ENCODE measurements around the gene PHRF1.
A peak's percentile ranks its signal among the peaks of the same experiment; 100 is the strongest.

Gene PHRF1

DNA sequence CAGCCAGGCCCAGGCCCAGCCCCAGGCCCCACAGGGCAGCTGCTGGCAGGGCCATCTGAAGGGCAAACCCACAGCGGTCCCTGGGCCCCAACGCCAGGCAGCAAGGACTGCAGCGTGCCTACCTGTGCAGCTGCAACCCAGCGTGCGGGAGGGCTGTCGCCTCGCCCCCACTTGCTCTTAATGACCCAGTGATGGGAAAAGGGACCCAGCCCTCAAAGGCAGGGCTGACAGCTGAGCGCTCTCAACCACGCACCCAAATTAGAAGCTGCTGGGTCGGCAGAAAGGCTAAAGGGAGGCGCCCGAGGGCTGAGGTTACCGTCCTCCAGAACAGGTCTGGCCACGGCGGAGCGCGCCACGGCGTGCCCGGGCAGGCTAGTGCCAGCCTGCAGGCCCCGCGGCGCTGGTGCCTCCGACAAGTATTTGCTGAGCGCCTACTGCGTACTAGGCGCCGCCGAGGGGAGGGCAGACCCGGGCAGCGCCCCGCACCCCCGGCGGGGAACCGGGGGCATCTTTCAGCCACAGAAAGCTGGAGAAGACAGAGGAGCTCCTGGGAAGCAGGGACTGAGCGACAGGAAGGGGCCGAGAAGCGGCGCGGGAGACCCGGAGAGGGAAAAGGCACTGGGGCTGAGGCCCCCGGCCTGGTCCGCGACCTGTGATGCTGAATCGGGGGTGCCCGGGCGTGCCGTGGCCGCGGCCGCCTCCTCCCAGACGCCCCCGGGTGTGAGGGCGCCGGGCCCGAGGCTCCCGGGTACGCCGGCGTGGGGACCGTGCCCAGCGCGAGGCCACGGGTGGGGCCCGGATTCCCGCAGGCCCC is 41.7 kb upstream of the PHRF1 start:
- Mint-ChIP-seq H3K27ac (peak overlapping the region; percentile 76), H3K4me1 (peaks cover 25% of the 10 kb centered on the region)
- DNase-seq = peak; percentile 39

DNA sequence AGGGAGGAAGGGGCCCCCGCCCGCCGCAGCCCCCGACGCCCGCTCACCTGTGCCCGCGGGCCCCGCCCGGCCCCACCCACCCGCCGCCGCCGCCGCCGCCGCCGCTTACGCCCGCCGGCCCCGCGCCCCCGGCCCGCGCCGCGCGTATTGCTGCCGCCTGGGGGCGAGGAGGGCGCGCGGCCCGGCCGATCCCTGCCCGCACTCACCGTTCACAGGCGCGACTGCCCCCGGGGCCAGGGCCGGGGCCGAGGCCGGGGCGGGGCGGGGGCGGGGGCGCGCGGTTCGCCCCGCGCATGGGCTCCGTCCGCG is 41.1 kb upstream of the PHRF1 start:
- H3K27ac Mint-ChIP-seq = no peak overlapping the region
- peaks cover 29% of the 10 kb centered on the region for H3K27me3 Mint-ChIP-seq
- no peak overlapping the region for H3K4me3 Mint-ChIP-seq
- no peak for DNase-seq
- peaks cover 8% of the 10 kb centered on the region for H3K36me3 Mint-ChIP-seq
- peaks cover 25% of the 10 kb centered on the region for H3K4me1 Mint-ChIP-seq
- H3K9me3 Mint-ChIP-seq = no peaks in the 10 kb centered on the region
- CTCF ChIA-PET = interaction anchor here (1.5 kb wide), 1 partner anchor 106 kb away, joined by 3 read pairs; no protein-coding TSS in a partner anchor

More for the DNA sequence above, 41.7 kb upstream of the PHRF1 start:
- peaks cover 8% of the 10 kb centered on the region for H3K36me3 Mint-ChIP-seq
- CTCF ChIA-PET = interaction anchor here (1.5 kb wide), 1 partner anchor 106 kb away, joined by 3 read pairs; no protein-coding TSS in a partner anchor
- H3K4me3 Mint-ChIP-seq = peak overlapping the region; percentile 74
- H3K27me3 Mint-ChIP-seq = peaks cover 23% of the 10 kb centered on the region
- no peaks in the 10 kb centered on the region for H3K9me3 Mint-ChIP-seq

DNA sequence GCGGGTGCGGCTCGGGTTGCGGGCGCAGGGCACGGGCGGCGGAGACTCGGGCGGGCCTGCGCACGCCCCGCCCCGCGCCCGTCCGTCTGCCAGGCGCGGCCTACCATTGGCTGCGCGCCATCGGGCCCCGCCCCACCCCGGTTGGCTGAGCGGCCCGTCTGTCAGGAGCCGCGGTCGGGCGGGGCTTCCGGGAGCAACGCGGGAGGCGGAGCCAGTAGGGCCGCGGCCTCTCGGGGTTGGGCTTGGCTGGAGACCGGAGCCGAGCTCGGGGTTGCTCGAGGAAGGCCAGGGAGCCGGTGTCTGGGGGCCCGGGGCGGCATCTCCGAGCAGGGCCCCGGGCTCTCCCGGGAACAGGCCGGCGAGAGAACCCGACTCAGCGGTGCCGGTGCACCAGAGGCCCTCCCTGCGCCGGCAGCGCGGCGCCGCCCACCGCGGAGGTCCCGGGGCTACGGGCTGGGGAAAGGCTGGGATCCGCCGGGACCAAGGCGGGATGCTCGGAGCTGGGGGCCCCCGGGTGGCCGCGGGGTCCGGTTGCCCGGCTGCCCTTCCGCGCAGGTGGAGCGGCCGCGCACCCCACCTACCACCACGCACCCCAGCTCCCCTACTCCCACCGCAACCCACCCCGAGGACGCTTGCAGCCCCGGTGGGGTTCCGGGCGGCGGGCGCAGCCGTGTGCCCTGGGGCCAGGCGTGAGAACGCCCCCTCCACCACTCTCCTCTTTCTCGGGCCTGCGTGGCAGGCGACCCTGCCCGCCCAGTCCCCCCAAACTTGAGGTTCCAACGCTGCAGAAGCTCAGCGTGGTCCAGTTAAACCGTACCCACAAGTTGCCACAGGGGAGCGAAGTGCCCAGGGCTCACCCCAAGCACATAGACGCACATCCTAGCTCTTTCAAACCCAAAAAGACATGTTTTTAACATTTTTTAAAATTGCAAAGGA is 40.5 kb upstream of the PHRF1 start, which contains the start of gene HRAS:
Gene HRAS (minus strand): TSS at position 58 of the 936 bp plus-strand sequence.
- peak; percentile 95 for DNase-seq
- CTCF ChIA-PET = interaction anchor here (0.8 to 1.7 kb wide), 4 partner anchors 13 to 105 kb away, joined by 3 to 4 read pairs (median 3); no protein-coding TSS in a partner anchor
- H3K36me3 Mint-ChIP-seq = peaks cover 8% of the 10 kb centered on the region
- no peaks in the 10 kb centered on the region for H3K9me3 Mint-ChIP-seq
- peaks cover 29% of the 10 kb centered on the region for H3K27me3 Mint-ChIP-seq
- peaks cover 25% of the 10 kb centered on the region for H3K4me1 Mint-ChIP-seq
- peak within 1 kb of the TSS; percentile 86 for H3K4me3 Mint-ChIP-seq
- H3K27ac Mint-ChIP-seq = peak within 1 kb of the TSS; percentile 94

DNA sequence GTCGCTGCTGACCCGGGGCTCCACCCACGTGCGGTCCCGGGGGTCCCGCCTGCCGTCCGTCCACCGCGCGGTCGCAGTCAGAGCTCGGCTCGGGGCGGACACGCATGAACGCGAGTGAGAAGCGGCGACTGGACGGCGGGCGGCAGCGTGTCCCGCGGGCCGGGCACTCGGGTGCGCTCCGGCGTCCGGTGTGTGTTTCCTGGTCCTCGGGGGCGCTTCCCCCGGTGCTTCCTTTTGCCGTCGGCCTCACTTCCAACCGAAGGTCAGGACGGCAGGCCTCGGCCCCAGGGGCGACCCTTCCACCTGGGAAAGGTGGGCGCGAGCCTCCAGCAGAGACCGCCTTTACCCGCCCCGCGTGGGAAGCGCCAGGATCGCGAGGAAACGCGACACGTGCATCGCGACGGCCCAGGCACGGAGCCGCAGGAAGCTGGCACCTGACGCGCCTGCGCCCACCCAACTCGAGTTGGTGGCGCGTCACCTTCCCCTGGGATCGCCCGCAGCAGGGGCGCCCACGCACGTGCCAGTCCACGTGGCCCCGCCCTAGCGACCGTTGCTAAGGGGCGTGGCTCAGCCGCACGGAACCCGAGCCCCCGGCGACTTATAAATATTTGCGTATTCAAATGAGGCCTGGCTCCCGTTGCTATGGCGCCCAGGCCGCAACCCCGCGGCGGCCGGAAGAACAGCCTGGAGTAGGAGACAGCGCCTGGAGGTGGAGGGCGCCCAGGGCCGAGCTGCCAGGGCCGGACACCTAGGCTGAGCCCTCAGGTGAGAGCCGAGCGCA is 39.2 kb upstream of the PHRF1 start, which contains the start of gene LRRC56:
Gene LRRC56 (plus strand): TSS at position 687 of the 781 bp plus-strand sequence. CDS start 3,158 bp downstream, outside the sequence.
- peak within 1 kb of the TSS; percentile 86 for H3K4me3 Mint-ChIP-seq
- DNase-seq = peak; percentile 91
- H3K9me3 Mint-ChIP-seq = no peaks in the 10 kb centered on the region
- peaks cover 25% of the 10 kb centered on the region for H3K4me1 Mint-ChIP-seq
- peaks cover 29% of the 10 kb centered on the region for H3K27me3 Mint-ChIP-seq
- CTCF ChIA-PET = interaction anchor here (1.7 kb wide), 1 partner anchor 17 kb away, joined by 4 read pairs; no protein-coding TSS in a partner anchor
- H3K36me3 Mint-ChIP-seq = peaks cover 4% of the 10 kb centered on the region
- peak within 1 kb of the TSS; percentile 94 for H3K27ac Mint-ChIP-seq

DNA sequence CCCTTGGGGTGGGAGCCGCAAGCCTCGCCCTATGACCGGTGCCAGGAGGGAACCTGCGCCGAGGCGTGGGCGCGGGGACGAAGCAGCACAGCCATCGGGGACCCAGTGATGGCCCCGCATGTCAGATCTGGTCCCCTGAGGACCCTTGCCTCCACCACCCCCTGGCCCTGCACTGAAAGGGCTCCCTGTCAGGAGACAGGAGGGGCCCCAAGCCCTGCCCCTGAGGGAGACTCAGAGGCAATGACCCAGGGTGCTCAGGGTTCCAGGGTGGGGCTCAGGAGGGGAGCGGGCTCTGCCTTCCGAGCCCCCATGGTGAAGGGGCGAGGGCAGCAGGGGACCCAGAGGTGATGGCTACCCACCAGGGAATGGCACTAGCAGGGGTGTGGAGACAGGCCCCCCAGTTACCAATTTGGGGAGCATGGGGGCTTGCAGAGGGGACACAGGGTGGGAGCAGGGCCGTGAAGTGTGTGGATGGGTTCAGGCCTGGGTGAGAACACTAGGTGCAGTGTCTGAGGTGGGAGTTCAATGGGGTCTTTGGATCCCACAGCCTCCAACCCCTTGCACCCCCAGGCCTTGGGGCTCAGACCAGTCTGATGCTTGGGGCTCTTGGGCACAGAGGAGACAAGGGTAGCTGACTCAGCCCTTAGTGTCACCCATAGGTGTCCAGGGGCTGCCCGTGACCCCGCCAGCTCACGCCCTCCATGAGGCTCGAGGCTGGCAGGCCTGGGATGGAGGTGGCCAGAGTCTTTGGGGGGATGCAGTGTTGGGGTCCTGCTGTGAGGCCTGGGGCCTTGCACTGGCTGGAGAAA is 38.4 kb upstream of the PHRF1 start:
- H3K9me3 Mint-ChIP-seq = no peaks in the 10 kb centered on the region
- CTCF ChIA-PET = no interaction called here
- H3K27ac Mint-ChIP-seq = peak overlapping the region; percentile 55
- H3K27me3 Mint-ChIP-seq = peaks cover 29% of the 10 kb centered on the region
- peak overlapping the region; percentile 52 for H3K4me3 Mint-ChIP-seq
- no peak for DNase-seq
- peaks cover 3% of the 10 kb centered on the region for H3K36me3 Mint-ChIP-seq
- H3K4me1 Mint-ChIP-seq = peaks cover 25% of the 10 kb centered on the region

DNA sequence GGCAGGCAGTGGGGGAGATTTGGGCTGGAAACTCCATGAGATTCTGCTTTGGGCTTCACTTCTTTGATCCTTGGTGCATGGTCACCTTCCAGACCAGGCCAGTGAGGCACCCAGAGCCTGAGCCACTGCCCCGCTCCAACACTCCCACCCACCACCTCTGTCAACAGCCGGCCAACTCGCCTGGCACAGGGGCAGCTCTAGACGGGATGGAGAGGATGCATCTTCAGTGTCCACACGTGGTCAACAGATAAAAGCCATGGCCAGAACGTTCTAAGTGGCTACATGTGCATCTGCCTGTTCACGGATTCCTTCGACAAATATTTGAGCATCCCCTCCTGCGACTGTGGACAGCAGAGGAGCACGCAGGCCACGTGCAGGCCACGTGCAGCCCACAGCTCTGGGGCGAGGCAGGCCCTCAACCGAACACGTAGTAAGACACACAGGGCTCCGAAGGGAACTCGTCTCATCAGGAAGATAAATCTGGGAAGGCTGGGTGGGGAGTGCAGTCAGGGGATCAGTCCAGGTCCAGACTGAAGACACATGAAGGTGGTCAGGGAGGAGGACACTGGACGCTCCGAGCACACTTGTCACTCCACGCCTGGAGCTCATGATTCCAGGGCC is 37.7 kb upstream of the PHRF1 start:
- H3K36me3 Mint-ChIP-seq = peaks cover 3% of the 10 kb centered on the region
- peak overlapping the region; percentile 52 for H3K4me3 Mint-ChIP-seq
- no peak for DNase-seq
- no peaks in the 10 kb centered on the region for H3K9me3 Mint-ChIP-seq
- peaks cover 25% of the 10 kb centered on the region for H3K4me1 Mint-ChIP-seq
- H3K27ac Mint-ChIP-seq = peak overlapping the region; percentile 19
- CTCF ChIA-PET = no interaction called here
- peaks cover 30% of the 10 kb centered on the region for H3K27me3 Mint-ChIP-seq

DNA sequence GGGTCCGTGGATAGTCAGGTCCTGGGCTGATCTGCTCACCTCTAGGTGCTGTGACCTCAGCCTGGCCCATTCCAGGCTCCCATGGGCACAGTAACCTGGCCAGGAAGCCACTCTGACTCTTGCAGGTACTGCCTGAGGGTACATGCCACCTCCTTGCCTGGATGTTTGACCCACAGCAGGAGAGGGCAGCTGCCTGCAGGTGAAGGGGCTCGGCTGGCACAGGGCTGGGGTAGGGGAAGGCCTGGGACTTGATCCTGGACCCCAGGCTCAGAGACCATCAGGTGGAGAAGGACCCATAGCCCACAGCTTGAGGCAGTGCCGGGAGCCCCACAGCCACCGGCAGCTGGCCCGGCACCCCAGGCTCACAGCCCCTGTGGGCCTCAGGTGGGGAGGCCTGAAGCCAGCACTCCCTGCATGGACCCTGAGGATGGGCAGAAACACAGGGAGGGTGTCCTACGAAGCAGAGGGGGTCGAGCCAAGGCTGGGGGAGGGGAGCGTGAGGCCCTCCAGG is 36.2 kb upstream of the PHRF1 start:
- CTCF ChIA-PET = no interaction called here
- no peak for DNase-seq
- no peak overlapping the region for H3K27ac Mint-ChIP-seq
- H3K9me3 Mint-ChIP-seq = no peaks in the 10 kb centered on the region
- peaks cover 22% of the 10 kb centered on the region for H3K4me1 Mint-ChIP-seq
- peaks cover 32% of the 10 kb centered on the region for H3K27me3 Mint-ChIP-seq
- H3K4me3 Mint-ChIP-seq = no peak overlapping the region
- H3K36me3 Mint-ChIP-seq = no peaks in the 10 kb centered on the region

DNA sequence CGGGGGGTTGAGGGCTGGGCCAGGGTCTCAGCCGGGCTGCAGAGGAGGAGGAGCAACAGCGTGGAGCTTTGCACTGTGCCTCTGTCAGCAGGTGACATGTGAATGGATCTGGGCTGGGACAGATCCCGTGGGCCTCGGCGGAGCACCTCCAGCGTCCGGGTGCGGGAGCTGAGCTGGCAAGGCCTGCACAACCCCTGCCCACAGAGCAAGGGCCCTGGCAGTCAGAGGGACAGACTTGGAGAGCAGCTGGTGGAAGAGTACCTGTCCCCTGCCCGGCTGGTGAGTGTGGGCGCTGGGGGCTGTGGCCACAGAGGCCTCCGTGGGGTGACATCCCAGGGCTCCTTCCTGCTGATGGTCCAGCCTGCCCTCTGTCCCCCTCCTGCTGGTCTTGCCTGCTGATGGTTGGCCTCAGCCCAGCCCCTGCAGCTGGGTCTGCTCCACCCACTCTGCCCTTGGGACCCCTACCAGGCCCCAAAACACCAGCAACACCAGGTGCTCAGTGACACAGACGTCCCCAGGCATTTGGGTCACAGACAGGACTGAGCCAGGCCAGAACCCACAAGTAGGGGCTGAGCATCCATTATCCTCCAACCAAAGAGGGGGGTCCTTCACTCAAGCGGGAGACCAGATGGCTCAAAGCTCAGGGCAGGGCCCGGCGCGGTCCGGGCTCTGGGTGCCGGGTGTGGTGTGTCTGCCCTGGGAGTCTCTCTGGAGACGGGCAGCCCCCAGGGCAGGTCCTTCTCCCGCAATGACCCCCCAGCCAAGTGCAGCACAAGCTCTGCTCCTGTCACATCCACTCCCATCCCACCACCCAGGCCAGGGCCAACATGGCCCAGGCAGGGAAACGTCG is 35.5 kb upstream of the PHRF1 start:
- Mint-ChIP-seq H3K36me3 (no peaks in the 10 kb centered on the region), H3K9me3 (no peaks in the 10 kb centered on the region), H3K4me1 (peaks cover 22% of the 10 kb centered on the region), H3K4me3 (no peak overlapping the region), H3K27ac (no peak overlapping the region), H3K27me3 (peaks cover 32% of the 10 kb centered on the region)
- CTCF ChIA-PET = no interaction called here
- DNase-seq = no peak

DNA sequence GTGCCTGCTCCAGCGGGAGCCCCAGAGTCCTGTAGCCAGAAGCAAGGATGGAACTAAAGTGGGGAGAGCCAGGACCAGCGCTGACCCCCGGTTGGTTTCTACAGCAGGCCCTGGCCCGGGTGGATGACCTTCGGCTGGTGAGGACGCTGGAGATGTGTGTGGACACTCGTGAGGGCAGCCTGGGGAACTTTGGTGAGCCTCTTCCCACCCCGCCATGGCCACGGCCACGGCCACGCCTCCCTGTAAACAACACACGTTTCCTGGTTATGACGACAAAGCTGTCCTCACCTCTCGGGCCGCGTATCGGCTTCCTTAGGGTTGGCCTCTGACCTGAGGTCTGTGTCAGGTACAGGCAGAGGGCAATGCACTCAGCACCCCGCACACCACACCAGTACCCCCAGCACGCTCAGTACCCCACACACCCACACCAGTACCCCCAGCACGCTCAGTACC is 34.8 kb upstream of the PHRF1 start:
- CTCF ChIA-PET = no interaction called here
- Mint-ChIP-seq H3K4me1 (peaks cover 17% of the 10 kb centered on the region), H3K27me3 (peaks cover 29% of the 10 kb centered on the region), H3K36me3 (no peaks in the 10 kb centered on the region), H3K27ac (no peak overlapping the region), H3K9me3 (no peaks in the 10 kb centered on the region), H3K4me3 (no peak overlapping the region)
- DNase-seq = no peak

DNA sequence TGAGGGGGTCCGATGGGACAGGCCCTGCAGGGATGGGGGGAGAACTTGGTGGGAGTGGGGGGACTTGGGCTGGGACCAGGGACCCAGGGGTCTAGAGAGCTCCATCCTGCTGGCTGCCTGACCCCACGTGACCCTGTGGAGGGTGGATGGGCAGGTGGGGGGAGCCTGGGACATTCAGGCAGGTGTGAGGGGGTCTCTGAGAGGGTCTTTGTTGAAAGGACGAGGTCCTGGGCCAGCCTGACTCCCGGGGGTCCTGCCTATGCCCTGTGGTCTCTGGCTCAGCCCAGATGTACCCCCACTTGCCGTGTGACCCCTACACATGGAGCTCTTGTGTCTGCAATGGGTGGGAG is 31.5 kb upstream of the PHRF1 start:
- no peaks in the 10 kb centered on the region for H3K9me3 Mint-ChIP-seq
- H3K4me1 Mint-ChIP-seq = no peaks in the 10 kb centered on the region
- H3K36me3 Mint-ChIP-seq = no peaks in the 10 kb centered on the region
- CTCF ChIA-PET = interaction anchor here (0.5 to 0.7 kb wide), 2 partner anchors 26 to 184 kb away, joined by 3 read pairs; no protein-coding TSS in a partner anchor
- H3K4me3 Mint-ChIP-seq = no peak overlapping the region
- H3K27me3 Mint-ChIP-seq = peaks cover 16% of the 10 kb centered on the region
- no peak for DNase-seq
- no peak overlapping the region for H3K27ac Mint-ChIP-seq

DNA sequence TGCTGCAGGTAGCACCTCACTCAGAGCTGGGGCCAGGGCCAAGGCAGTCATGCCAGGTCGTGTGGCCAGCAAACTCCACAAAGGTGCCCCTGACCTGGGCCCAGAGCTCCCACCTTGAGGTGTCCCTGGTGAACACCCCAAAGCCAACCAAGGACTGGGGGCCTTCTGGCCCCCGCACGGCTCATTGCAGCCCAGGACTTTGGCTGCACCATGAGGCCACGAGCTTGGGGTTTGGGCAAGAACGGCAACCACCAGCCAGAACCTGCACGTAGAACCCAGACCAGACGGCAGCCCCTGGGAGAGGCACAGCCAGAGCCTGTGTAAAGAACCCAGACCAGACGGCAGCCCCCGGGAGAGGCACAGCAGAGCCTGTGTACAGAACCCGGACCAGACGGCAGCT is 31.1 kb upstream of the PHRF1 start:
- Mint-ChIP-seq H3K4me3 (no peak overlapping the region), H3K4me1 (no peaks in the 10 kb centered on the region), H3K36me3 (no peaks in the 10 kb centered on the region), H3K27me3 (peaks cover 12% of the 10 kb centered on the region), H3K27ac (no peak overlapping the region), H3K9me3 (no peaks in the 10 kb centered on the region)
- CTCF ChIA-PET = interaction anchor here (0.5 to 0.7 kb wide), 2 partner anchors 26 to 184 kb away, joined by 3 read pairs; no protein-coding TSS in a partner anchor
- no peak for DNase-seq

Measured in activated naive CD4-positive, alpha-beta T cell treated with anti-CD3 and anti-CD28 coated beads, Interleukin-2, amount 10 ng/mL, durations not matched to agents 7 days and 5 days (primary cell).